GM18526 (cell line): ENCODE data around the gene SETDB2.
A peak's percentile ranks its signal among the peaks of the same experiment; 100 is the strongest.

ENCODE experiments used
- POLR2A ChIP-seq: IDR thresholded peaks from 3 replicates; pipeline ENCODE4 v1.6.1; 2011; ENCODE audit not compliant: insufficient read length; ENCODE audit errors: extremely low read depth

Gene SETDB2

DNA sequence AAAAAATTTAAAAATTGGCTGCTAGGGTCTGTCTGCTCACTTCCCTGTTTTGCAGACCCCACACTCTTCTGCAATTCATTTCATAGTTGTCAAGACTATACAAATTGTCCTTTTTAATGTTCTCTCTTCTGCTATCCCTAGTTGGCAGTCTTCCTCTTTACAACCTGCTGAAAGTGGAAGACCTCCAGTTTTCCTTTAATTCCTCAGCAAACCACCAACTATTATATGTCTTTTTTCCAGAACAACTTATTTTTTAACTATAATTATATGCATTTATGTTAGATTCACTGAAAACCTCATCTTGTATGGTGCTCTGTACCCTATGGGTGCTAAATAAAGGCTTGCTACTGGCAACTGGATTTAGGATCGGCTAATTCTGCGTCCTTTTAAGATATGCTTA, 50.6 kb downstream of the SETDB2 start:
- no peak for TF ChIP-seq POLR2A

DNA sequence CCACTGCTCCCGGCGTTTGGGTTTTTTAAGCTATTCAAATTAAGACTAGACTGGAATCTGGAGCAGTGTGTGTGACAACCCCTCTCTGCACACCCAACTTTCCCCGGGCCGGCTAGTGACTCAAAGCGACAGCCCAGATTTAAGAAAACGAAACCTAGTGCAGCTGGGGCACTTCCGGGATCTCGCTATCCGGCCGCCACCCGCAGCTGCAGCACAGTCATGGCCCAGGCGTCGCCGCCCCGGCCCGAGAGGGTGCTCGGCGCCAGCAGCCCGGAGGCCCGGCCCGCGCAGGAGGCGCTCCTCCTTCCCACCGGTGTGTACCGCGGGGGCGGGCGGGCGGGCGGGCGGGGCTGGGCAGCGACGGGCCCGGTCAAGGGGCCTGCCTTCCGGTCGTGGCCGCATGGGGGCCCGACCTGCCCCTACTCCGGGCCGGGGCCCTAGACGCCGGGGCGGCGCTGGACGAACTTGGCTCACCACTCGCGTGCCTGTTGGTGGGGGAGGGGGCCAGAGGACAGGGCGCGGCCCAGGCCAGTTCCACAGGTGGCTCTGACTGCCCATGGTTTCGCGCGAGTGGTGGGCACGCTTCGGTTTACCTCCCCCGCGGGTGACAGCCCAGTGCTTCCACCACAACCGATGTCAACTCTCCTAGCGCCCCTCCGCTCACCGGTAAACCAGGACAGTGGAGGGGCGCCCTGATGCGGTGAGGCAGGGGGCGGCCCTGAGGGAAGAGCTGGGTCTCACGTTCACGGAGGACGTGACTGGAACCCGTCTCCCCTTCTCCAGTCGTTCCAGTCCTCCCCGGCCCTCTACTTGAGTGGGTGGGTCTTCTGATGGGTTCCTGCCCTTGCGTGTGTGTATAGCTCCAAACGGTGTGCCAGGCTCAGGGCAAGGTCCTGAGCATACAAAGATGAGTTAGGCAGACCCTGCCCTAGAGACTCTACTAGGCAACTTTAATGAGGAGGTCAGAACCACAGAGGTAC, 52.0 kb downstream of the SETDB2 start, which contains the start of gene PHF11:
PHF11 (plus strand) TSS at position 171 of the 980 bp plus-strand sequence; CDS start at position 220, 49 bp downstream.
- peak; percentile 70 for TF ChIP-seq POLR2A

DNA sequence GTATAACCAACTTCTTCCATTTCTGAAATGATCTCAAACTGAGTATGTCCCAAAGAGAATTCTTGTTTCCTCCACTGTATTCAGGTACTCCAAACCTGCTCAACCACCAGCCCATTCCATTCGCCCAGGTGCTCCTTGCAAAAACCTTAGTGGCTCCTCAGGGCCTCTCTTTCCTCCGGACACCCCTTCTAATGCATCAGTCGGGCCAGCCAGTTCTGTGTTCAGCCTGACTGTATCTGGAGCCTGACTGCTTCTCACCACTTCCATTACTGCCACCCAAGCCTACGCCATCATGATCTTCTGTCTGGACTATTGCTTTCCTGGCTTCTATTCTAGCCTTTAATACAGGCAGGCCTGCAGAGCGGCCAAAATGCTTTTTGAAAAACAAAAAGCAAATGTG, 53.2 kb downstream of the SETDB2 start:
- TF ChIP-seq POLR2A, result no peak

DNA sequence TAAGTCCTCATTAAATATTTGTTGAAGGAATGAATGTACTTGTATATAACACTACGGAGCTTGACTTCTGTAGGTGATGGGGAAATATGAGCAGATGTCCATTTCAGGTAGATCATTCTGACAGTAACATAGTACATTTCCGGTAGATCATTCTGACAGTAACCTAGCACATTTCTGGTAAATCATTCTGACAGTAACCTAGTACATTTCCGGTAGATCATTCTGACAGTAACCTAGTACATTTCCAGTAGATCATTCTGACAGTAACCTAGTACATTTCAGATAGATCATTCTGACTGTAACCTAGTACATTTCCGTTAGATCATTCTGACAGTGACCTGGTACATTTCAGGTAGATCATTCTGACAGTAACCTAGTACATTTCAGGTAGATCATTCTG, 54.1 kb downstream of the SETDB2 start:
- TF ChIP-seq POLR2A, result no peak

DNA sequence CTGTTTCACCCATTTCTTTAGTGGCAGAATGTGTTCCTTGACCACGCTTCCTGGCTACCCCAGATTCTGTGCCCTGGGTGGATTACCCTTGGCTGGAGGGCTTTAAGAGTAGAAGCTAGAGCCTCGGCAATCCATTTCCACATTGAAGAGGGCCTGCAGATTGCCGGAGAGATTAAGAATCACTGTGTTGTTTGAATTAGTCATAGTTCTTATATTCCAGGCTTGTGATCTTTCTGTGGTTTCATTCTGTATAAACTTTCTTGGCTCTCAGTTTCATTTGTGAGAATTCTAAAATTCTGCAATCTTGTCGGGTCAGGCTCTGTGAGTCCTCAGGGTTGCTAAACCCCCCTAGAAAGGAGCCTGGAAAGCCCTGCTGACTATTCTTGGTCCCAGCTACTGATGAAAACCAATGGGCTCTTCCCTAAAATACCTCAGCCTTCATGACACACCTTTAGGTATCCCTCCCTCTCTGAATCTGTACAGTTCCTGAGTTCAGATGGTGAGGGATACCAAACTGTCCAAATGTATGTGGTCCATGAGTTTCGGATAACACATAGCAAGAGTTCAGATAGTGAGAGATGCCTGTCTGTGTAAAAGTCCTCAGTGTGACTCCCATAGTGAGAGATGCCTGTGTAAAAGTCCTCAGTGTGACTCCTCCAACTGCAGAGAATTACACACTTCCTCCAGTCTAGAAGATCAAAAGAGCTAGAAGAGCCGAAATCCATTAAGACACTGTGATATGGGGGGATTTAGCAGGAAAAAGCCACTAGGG, 56.0 kb downstream of the SETDB2 start:
- no peak for TF ChIP-seq POLR2A

DNA sequence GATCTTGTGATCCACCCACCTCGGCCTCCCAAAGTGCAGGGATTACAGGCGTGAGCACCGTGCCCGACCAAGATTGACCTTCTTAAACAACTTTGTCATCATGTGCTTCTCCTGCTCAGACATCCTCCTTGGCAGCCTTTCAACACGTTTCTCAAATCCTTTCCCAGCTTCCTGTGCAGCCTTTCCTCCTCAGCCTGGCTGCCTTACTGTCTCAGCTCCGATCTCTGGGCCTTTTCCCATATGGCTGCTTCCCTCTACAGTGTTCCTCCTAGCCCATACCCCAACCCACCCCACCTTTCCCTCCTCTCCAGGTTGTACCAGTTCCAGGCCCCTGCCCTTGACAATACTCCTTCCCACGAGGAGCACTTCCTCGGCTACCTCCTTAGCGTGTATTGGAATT, 58.9 kb downstream of the SETDB2 start:
- TF ChIP-seq POLR2A, result no peak

DNA sequence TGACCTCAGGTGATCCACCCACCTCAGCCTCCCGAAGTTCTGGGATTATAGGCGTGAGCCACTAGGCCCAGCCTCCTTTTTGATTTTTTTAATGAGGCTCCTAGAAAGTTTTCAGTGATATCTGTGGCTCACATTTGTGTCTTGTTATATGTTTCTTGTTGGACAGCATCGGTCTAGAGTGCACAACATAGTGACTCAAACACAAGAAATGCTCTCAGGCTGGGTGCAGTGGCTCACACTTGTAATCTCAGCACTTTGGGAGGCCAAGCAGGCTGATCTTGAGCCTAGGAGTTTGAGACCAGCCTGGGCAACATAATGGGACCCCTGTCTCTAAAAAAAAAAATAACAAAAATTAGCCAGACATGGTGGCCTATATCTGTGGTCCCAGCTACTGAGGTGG, 59.9 kb downstream of the SETDB2 start:
- TF ChIP-seq POLR2A, result no peak

DNA sequence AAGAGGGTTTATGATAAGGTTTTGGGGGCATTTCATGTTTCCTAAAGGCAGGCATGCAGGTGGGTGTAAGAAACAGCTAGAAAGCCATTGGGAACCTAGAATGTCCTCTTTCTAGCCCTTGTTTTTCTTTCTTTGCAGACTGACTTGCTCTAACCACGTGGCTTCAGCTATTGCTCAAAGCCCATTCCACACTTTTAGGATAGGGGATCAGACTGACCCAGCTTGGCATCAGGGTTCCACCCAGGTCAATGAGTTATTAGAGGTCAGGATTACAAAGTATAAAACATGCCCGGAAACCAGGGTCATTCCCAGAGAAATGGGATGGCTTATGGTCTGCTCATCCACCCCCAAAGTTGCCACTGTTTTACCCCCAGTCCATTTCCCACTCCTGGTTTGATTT, 68.5 kb downstream of the SETDB2 start:
- TF ChIP-seq POLR2A, result no peak

DNA sequence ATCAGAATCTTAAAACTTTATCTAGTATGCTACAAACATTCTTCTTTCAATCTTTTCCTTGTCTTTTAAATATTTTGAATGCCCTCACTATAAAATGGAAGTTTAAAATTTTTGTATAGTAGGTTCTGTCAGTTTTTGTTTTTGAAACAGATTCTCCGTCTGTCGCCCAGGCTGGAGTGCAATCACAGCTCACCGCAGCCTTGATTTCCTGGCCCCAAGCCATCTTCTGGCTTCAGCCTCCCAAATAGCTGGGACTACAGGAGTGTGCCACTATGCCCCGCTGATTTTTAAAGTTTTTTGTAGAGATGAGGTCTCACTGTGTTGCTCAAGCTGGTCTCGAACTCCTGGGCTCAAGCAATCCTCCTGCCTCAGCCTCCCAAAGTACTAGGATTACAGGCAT, 72.4 kb downstream of the SETDB2 start:
- no peak for TF ChIP-seq POLR2A

DNA sequence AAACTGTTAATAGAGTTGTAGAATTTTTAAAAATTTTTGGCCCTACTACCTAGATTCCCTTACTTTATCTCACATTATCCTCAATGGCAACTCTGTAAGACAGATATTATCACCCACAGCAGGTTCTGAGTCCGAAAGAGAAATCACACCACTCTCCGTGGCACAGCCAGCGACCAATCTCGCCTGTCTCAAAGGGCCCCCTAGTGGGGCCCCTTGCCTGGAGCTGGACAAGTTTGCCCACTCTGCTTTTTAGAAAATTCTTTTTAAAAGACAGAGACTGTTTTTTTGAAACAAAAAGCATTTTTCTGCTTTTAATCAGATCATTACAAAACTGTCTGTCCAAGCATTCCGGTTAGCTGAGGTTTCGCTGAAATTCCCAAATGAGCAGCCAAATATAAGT, 73.4 kb downstream of the SETDB2 start:
- no peak for TF ChIP-seq POLR2A

DNA sequence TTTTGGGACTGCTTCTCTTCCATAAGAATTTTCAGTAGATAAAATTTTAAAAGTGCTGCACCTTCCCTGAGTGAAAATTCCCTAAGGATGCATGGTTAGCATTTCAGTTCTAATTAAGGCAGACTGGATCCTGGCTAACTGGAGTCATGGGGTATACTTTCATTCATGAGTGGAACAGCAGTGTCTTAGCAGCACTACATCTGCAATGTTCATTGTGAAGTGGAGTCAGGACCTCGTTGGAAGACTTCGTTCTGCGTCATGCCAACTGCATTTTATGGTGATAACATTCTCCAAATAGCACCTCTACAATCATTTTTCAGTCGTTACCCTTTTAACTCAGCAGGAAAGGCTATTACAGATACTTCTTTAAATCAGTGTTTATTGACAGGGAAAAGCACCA, 77.2 kb downstream of the SETDB2 start:
- TF ChIP-seq POLR2A, result no peak

DNA sequence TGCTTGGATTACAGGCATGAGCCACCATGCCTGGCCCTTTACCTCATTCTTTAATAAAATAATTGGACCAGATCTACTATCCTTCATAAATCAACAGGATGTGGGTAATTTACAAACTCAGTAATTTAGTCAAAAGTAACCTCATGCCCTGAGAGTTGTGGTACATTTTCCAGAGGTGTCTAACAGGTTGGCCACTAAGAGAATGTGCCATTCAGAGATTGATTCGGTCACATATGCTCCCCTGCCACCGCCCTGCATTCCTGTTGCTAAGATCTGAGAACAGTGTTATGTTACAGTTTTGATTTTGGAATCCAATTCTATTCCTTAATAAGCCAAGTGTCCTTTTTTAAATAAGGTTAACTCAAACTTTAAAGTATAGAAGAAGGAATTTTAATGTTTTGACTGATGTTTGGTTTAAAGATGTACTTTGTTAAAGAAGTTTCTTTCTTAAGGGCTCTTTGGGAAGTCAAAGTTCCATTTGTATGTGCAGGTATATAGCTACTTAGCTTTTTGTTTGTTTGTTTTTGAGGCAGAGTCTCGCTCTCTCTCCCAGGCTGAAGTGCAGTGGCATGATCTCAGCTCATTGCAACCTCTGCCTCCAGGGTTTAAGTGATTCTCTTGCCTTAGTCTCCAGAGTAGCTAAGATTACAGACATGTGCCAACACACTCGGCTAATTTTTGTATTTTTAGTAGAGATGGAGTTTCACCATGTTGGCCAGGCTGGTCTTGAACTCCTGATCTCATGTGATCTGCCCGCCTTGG, 80.8 kb downstream of the SETDB2 start:
- TF ChIP-seq POLR2A, result no peak

DNA sequence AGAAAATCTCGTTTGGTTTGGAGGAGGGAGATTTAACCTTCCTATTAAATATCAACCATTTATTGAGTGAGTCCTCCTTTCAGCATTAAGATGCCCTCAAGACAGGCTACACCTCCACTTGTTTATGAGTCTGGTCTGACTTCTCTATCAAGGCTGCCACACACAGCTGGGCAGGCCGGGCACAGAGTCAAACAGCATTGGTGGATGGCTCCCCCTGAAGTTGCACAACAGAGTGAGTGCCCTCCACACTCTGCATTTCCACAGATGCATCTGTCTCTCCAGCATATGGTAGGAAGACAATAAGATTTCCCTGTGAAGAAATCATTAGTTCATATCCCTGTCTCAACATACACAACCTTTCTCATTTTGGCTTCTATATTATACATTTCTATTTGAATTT, 83.0 kb downstream of the SETDB2 start:
- no peak for TF ChIP-seq POLR2A

DNA sequence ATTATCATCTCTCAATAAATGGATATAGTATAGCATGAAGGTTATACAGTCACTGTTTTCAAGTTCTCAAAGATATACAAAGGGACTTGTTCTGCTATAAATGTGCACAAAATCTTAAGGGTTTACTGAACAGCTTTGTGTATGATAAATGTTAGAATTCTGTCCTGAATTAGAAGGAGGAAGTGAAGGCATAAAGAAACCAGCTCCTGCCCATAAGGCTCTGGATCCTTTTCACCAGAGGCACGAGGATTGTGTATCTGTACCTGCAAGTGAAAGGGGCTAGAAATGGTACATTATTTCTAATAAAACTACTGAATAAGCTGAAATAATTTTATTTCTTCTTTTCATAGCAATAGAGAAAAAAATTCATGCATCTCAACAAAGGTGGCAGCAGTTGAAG, 84.1 kb downstream of the SETDB2 start:
- no peak for TF ChIP-seq POLR2A

DNA sequence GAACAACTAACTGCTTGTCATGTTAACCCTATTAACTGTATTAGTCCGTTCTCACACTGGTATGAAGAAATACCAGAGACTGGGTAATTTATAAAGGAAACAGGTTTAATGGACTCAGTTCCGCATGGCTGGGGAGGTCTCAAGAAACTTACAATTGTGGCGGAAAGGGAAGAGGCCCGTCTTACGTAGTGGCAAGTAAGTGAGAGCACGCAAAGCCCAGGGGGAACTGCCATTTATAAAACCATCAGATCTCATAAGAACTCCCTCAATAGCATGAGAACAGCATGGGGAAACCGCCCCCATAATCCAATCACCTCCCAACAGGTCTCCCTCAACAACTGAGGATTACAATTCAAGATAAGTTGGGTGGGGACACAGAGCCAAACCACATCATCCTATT, 86.4 kb downstream of the SETDB2 start:
- no peak for TF ChIP-seq POLR2A

DNA sequence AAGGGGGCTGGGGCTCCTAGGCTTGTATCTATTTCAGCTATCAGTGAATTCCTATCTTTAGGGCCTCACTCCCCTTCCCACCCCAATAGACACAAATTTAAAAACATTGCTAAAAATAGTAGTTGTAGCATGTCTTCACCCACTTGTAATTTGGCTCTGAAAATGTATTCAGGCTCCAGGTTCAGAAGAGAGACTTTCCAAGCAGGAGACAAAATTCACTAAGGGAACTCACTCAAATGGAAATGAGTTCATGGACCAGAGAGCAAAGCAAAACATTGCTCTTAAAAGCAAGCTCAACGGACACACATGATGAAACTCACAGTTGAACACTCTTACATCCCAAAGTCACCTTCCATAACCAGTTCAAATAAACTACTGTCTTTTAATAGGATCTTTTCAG, 88.5 kb downstream of the SETDB2 start:
- TF ChIP-seq POLR2A, result no peak

DNA sequence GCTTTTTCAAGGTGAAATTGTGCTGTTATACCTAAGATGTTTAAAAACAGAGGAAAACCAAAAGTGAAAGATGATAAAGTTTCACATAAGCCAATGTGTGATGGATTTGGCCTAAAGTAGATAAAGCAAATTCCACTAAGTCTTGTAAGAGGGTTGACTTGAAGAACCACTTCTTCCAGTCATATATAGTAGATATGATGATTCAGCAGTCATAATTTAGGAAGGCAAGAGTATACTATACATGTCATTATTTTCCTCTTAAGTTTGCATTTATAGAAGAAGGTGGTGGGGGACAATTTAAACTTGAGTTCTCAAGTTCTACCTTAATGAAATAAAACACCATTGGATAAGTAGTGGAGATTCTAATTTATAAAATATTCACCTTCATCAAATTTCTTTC, 88.9 kb downstream of the SETDB2 start:
- no peak for TF ChIP-seq POLR2A
